ENCODE measurements around the gene PTBP1. TPM values are rescaled to one million over a fixed set of nuclear protein-coding genes. Genes with fewer than 3 reads are reported as not detected.

The PTBP1 gene
- total and polyA plus RNA-seq, 2 of the 13 experiments (the other 11 are each of a cell fraction or from before 2014, with no cell fraction given) = 195 to 288 TPM

- TF ChIP-seq, protein P1, sequence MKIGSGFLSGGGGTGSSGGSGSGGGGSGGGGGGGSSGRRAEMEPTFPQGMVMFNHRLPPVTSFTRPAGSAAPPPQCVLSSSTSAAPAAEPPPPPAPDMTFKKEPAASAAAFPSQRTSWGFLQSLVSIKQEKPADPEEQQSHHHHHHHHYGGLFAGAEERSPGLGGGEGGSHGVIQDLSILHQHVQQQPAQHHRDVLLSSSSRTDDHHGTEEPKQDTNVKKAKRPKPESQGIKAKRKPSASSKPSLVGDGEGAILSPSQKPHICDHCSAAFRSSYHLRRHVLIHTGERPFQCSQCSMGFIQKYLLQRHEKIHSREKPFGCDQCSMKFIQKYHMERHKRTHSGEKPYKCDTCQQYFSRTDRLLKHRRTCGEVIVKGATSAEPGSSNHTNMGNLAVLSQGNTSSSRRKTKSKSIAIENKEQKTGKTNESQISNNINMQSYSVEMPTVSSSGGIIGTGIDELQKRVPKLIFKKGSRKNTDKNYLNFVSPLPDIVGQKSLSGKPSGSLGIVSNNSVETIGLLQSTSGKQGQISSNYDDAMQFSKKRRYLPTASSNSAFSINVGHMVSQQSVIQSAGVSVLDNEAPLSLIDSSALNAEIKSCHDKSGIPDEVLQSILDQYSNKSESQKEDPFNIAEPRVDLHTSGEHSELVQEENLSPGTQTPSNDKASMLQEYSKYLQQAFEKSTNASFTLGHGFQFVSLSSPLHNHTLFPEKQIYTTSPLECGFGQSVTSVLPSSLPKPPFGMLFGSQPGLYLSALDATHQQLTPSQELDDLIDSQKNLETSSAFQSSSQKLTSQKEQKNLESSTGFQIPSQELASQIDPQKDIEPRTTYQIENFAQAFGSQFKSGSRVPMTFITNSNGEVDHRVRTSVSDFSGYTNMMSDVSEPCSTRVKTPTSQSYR (CRISPR knock-in tag; IDR thresholded peaks at IDR 0.05; ENCODE audit: borderline replicate concordance) = peak; percentile 96
- TF ChIP-seq NFIC (IDR thresholded peaks at IDR 0.05; ENCODE audit: low read length) = no peak
- TF ChIP-seq ZNF552 (CRISPR knock-in tag; IDR thresholded peaks at IDR 0.05; ENCODE audit: borderline replicate concordance) = no peak
- TF ChIP-seq TBP (CRISPR knock-in tag; IDR thresholded peaks at IDR 0.05) = no peak
- no peak for TF ChIP-seq PHB2 (IDR thresholded peaks at IDR 0.05; ENCODE audit: partially characterized antibody)
- peak; percentile 10 for TF ChIP-seq ZNF687 (CRISPR knock-in tag; IDR thresholded peaks at IDR 0.05)
- no peak for TF ChIP-seq AKNA (CRISPR knock-in tag; IDR thresholded peaks at IDR 0.05; ENCODE audit: borderline replicate concordance)
- peak; percentile 60 for TF ChIP-seq GABPA (IDR thresholded peaks at IDR 0.05; ENCODE audit: low read depth, low read length)
- no peak for TF ChIP-seq GABPA (CRISPR knock-in tag; IDR thresholded peaks at IDR 0.05; ENCODE audit: low read depth)
- TF ChIP-seq ZNF749 (CRISPR knock-in tag; IDR thresholded peaks at IDR 0.05; ENCODE audit: borderline replicate concordance) = no peak
- no peak for TF ChIP-seq ZNF788 (CRISPR knock-in tag; IDR thresholded peaks at IDR 0.05; ENCODE audit: borderline replicate concordance)
- TF ChIP-seq IKZF5 (CRISPR knock-in tag; IDR thresholded peaks at IDR 0.05) = no peak
- no peak for TF ChIP-seq SP140L (CRISPR knock-in tag; IDR thresholded peaks at IDR 0.05; ENCODE audit: borderline replicate concordance)
- no peak for TF ChIP-seq PAX8 (CRISPR knock-in tag; IDR thresholded peaks at IDR 0.05; ENCODE audit: borderline replicate concordance)
- TF ChIP-seq KMT2A (CRISPR knock-in tag; IDR thresholded peaks at IDR 0.05) = no peak
- no peak for TF ChIP-seq ZNF510 (CRISPR knock-in tag; IDR thresholded peaks at IDR 0.05; ENCODE audit: low read depth)
These were observed 519 bp downstream of the PTBP1 start (continued) for GRCh38 chr19:797528-798414.
